Measurements from ENCODE around the gene IGF1R.
"Not testable (repeated sequence)": the region's sequence is repeated elsewhere in the genome, so short reads cannot be mapped to it uniquely, and the experiment has no call there.

The IGF1R gene

GRCh38 chr15:98969126-98969735, 320.9 kb downstream of the IGF1R start:
- no peak for DNase-seq

GRCh38 chr15:98970799-98971198, 322.5 kb downstream of the IGF1R start:
- no peak for DNase-seq

- DNase-seq, result no peak
Measured at GRCh38 chr15:98976500-98976899, 328.2 kb downstream of the IGF1R start.

GRCh38 chr15:98977441-98977840, 329.1 kb downstream of the IGF1R start:
- DNase-seq, result no peak

- DNase-seq, result no peak
Measured at GRCh38 chr15:98978153-98978552, 329.8 kb downstream of the IGF1R start.

GRCh38 chr15:98980899-98981228, 332.5 kb downstream of the IGF1R start:
- DNase-seq, result no peak

- DNase-seq, result no peak
Measured at GRCh38 chr15:98981851-98982722, 333.7 kb downstream of the IGF1R start.

GRCh38 chr15:98983334-98983733, 335.0 kb downstream of the IGF1R start:
- DNase-seq, result no peak

GRCh38 chr15:98986281-98986680, 337.9 kb downstream of the IGF1R start:
- DNase-seq, result no peak

- DNase-seq, result no peak
Measured at GRCh38 chr15:98994892-98995291, 346.6 kb downstream of the IGF1R start.

GRCh38 chr15:98996169-98996568, 347.8 kb downstream of the IGF1R start:
- no peak for DNase-seq

GRCh38 chr15:98996624-98997023, 348.3 kb downstream of the IGF1R start:
- no peak for DNase-seq

- DNase-seq, result no peak
Measured at GRCh38 chr15:98997312-98997711, 349.0 kb downstream of the IGF1R start.

GRCh38 chr15:98997755-98998154, 349.4 kb downstream of the IGF1R start:
- no peak for DNase-seq

- no peak for DNase-seq
Measured at GRCh38 chr15:98998279-98998678, 349.9 kb downstream of the IGF1R start.

GRCh38 chr15:98999233-98999632, 350.9 kb downstream of the IGF1R start:
- no peak for DNase-seq

GRCh38 chr15:99002226-99002625, 353.9 kb downstream of the IGF1R start:
- no peak for DNase-seq

- DNase-seq, result not testable (repeated sequence)
Measured at GRCh38 chr15:99003317-99003716, 355.0 kb downstream of the IGF1R start.

GRCh38 chr15:99004998-99005974, 356.9 kb downstream of the IGF1R start:
- DNase-seq, result not testable (repeated sequence)

GRCh38 chr15:99006146-99006545, 357.8 kb downstream of the IGF1R start:
- no peak for DNase-seq

GRCh38 chr15:99006904-99007495, 358.7 kb downstream of the IGF1R start:
- no peak for DNase-seq

GRCh38 chr15:99009741-99010330, 361.5 kb downstream of the IGF1R start:
- DNase-seq, result no peak

- DNase-seq, result no peak
Measured at GRCh38 chr15:99010768-99011167, 362.4 kb downstream of the IGF1R start.

All from CD4-positive, alpha-beta T cell treated with Interferon alpha-2 for 1 hour (primary cell).